Measurements from ENCODE around the gene PELI2. TPM values are rescaled to one million over a fixed set of nuclear protein-coding genes. Genes with fewer than 3 reads are reported as not detected.

Gene PELI2
- total and polyA plus RNA-seq, 2 experiments from 2014 or later = 8.0 to 24.5 TPM

- TF ChIP-seq ZNF462 (CRISPR knock-in tag; IDR thresholded peaks at IDR 0.05) (no peak), ZNF114 (CRISPR knock-in tag; IDR thresholded peaks at IDR 0.05) (no peak), EZH2phosphoT487 (IDR thresholded peaks at IDR 0.05; ENCODE audit: unreplicated experiment) (no peak), JUNB (IDR thresholded peaks at IDR 0.05; ENCODE audit: unreplicated experiment) (no peak), REST (IDR thresholded peaks at IDR 0.05; ENCODE audit: unreplicated experiment) (no peak), ZNF331 (CRISPR knock-in tag; IDR thresholded peaks at IDR 0.05; ENCODE audit: low read depth) (no peak), POLR2AphosphoS5 (IDR thresholded peaks at IDR 0.05; ENCODE audit: low read depth) (no peak)
- TF ChIP-seq, protein P1, sequence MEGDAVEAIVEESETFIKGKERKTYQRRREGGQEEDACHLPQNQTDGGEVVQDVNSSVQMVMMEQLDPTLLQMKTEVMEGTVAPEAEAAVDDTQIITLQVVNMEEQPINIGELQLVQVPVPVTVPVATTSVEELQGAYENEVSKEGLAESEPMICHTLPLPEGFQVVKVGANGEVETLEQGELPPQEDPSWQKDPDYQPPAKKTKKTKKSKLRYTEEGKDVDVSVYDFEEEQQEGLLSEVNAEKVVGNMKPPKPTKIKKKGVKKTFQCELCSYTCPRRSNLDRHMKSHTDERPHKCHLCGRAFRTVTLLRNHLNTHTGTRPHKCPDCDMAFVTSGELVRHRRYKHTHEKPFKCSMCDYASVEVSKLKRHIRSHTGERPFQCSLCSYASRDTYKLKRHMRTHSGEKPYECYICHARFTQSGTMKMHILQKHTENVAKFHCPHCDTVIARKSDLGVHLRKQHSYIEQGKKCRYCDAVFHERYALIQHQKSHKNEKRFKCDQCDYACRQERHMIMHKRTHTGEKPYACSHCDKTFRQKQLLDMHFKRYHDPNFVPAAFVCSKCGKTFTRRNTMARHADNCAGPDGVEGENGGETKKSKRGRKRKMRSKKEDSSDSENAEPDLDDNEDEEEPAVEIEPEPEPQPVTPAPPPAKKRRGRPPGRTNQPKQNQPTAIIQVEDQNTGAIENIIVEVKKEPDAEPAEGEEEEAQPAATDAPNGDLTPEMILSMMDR (conservative IDR thresholded peaks at IDR 0.05; ENCODE audit: low read depth in 2 of 2) = no peak
Measured at GRCh38 chr14:56135668-56136067, 17.5 kb downstream of the PELI2 start (continued).

Data from GM23338 (cell line).